Hepatocyte (in vitro differentiated cells): ENCODE data around the gene CTSC. TPM values are rescaled to one million over a fixed set of nuclear protein-coding genes. Genes with fewer than 3 reads are reported as not detected.

Experiments
- DNase-seq: peaks from one replicate; pipeline ENCODE4 v3.0.0-alpha.2; 2016; ENCODE audit warnings: low spot score
- H2AFZ ChIP-seq: fragments of 200-600 bp; sonication (generic); 2 replicates; pipeline ENCODE4 v1.6.0; 2016; ENCODE audit warnings: antibody characterized with exemption, mild to moderate bottlenecking
- H3K27ac ChIP-seq: fragments of 200-600 bp; sonication (generic); 2 replicates; pipeline ENCODE4 v1.5.1; 2016; ENCODE audit warnings: mild to moderate bottlenecking
- H3K27me3 ChIP-seq: fragments of 200-600 bp; sonication (generic); 2 replicates; pipeline ENCODE4 v1.6.1; 2016
- H3K36me3 ChIP-seq: fragments of 200-600 bp; sonication (generic); replicated peaks from 2 replicates; pipeline ENCODE4 v1.5.1; 2016; ENCODE audit warnings: low read depth; ENCODE audit not compliant: insufficient read depth
- H3K4me1 ChIP-seq: fragments of 200-600 bp; sonication (generic); 2 replicates; pipeline ENCODE4 v1.5.1; 2016; ENCODE audit warnings: mild to moderate bottlenecking, moderate library complexity; ENCODE audit not compliant: insufficient read depth
- H3K4me2 ChIP-seq: fragments of 200-600 bp; sonication (generic); 2 replicates; pipeline ENCODE4 v1.6.0; 2016
- H3K4me3 ChIP-seq: fragments of 200-600 bp; sonication (generic); 2 replicates; pipeline ENCODE4 v1.5.1; 2016; ENCODE audit warnings: mild to moderate bottlenecking
- H3K79me2 ChIP-seq: fragments of 200-600 bp; sonication (generic); 2 replicates; pipeline ENCODE4 v1.6.0; 2017; ENCODE audit warnings: mild to moderate bottlenecking
- H3K9me2 ChIP-seq: fragments of 200-600 bp; sonication (generic); replicated peaks from 2 replicates; pipeline ENCODE4 v1.6.0; 2017; ENCODE audit warnings: mild to moderate bottlenecking; ENCODE audit not compliant: insufficient read depth
- H3K9me3 ChIP-seq: fragments of 200-600 bp; sonication (generic); 2 replicates; pipeline ENCODE4 v1.5.1; 2016; ENCODE audit warnings: low read depth, mild to moderate bottlenecking
- H4K20me1 ChIP-seq: fragments of 200-600 bp; sonication (generic); 2 replicates; pipeline ENCODE4 v1.6.0; 2016; ENCODE audit warnings: mild to moderate bottlenecking; ENCODE audit not compliant: insufficient read depth, poor library complexity, severe bottlenecking
- EZH2 ChIP-seq: fragments of 200-600 bp; sonication (generic); IDR thresholded peaks from 2 replicates; pipeline ENCODE4 v1.6.1; 2016; ENCODE audit warnings: antibody characterized with exemption, mild to moderate bottlenecking, borderline replicate concordance
- EZH2phosphoT487 ChIP-seq: fragments of 200-600 bp; sonication (generic); IDR thresholded peaks from one replicate; pipeline ENCODE4 v1.6.1; 2018; ENCODE audit warnings: antibody characterized with exemption, mild to moderate bottlenecking, low read depth, moderate library complexity; ENCODE audit not compliant: unreplicated experiment, severe bottlenecking
- WGBS: methylation state at CpG from one replicate; pipeline ENCODE4 v1.1.6; 2016; ENCODE audit warnings: low lambda C conversion rate; ENCODE audit errors: missing lambda C conversion rate; 5-methylcytosine and 5-hydroxymethylcytosine counted together
- polyA plus RNA-seq: library from polyadenylated mRNA; unstranded; fragments of >200 nt; fragmentation: Nextera tagmentation; extraction: Ambion mirVana; gene quantifications from 2 replicates; pipeline ENCODE4 v1.2.1, GENCODE V29; 2016
- total RNA-seq: library from RNA; depleted of rRNA; stranded (reverse); fragments of >200 nt; gene quantifications from 2 replicates; pipeline ENCODE4 v1.2.3, GENCODE V29; 2014
- TF ChIP-seq, protein P1 (sequence below): fragments of 200-600 bp; sonication (generic); IDR thresholded peaks from 2 replicates; pipeline ENCODE4 v1.5.1; 2016; ENCODE audit warnings: antibody characterized with exemption, mild to moderate bottlenecking; ENCODE audit not compliant: poor library complexity

Gene CTSC
- total and polyA plus RNA-seq, 2 experiments from 2014 or later = 178 to 187 TPM

DNA sequence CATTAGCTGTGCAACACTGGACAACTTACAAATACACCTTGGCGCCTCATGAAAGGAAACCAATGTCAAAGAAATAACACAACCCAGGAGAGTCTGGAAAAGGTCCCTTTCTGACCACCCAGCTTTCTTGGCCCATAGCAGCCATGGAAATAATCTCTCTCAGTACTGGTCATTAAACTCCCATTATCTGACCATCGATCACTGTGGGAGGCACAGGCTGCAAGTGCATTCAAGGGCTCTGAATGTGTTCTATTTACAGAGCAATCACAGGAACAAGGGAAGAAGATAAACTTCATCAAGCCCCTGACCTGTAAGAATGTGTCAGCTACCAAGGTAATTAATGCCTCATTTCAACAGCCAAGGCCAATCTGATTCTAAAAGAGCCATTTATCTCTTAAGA, 40.1 kb downstream of the CTSC start:
- H3K9me2 ChIP-seq = no peaks in the 10 kb centered on the region
- WGBS = 49% methylated on average over 2 of the region's 2 CpGs
- no peaks in the 10 kb centered on the region for H3K79me2 ChIP-seq
- H2AFZ ChIP-seq = no peak overlapping the region
- H3K27me3 ChIP-seq = no peaks in the 10 kb centered on the region
- no peak overlapping the region for H3K27ac ChIP-seq
- peaks cover 21% of the 10 kb centered on the region for H3K4me1 ChIP-seq
- TF ChIP-seq EZH2 (no peak), EZH2phosphoT487 (no peak)
- TF ChIP-seq, protein P1, sequence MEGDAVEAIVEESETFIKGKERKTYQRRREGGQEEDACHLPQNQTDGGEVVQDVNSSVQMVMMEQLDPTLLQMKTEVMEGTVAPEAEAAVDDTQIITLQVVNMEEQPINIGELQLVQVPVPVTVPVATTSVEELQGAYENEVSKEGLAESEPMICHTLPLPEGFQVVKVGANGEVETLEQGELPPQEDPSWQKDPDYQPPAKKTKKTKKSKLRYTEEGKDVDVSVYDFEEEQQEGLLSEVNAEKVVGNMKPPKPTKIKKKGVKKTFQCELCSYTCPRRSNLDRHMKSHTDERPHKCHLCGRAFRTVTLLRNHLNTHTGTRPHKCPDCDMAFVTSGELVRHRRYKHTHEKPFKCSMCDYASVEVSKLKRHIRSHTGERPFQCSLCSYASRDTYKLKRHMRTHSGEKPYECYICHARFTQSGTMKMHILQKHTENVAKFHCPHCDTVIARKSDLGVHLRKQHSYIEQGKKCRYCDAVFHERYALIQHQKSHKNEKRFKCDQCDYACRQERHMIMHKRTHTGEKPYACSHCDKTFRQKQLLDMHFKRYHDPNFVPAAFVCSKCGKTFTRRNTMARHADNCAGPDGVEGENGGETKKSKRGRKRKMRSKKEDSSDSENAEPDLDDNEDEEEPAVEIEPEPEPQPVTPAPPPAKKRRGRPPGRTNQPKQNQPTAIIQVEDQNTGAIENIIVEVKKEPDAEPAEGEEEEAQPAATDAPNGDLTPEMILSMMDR = no peak
- H3K9me3 ChIP-seq = no peaks in the 10 kb centered on the region
- peak overlapping the region; percentile 17 for H3K4me2 ChIP-seq
- DNase-seq = no peak
- no peak overlapping the region for H3K4me3 ChIP-seq
- H4K20me1 ChIP-seq = no peaks in the 10 kb centered on the region
- no peaks in the 10 kb centered on the region for H3K36me3 ChIP-seq

DNA sequence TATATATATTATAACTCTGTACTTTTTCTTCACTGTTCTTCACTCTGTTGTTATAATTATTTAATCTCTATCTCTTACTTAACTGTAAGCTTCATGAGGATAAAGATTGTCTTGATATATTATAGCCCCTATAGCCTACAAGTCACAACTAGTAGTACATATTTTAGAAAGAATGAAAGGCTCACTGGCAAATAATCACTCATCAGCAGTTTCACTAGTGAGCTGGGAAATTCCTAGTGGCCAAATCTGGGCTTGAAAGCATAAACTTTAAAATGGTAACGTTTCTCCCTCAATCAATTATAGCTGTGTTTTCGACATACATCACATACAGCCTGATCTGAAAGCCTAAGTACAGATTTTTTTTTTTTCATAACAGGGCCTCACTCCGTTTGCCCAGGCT, 42.5 kb downstream of the CTSC start:
- Histone ChIP-seq H2AFZ (no peak overlapping the region), H3K27me3 (no peaks in the 10 kb centered on the region), H3K9me2 (no peaks in the 10 kb centered on the region), H3K27ac (no peak overlapping the region), H3K36me3 (no peaks in the 10 kb centered on the region), H3K9me3 (no peaks in the 10 kb centered on the region), H4K20me1 (no peaks in the 10 kb centered on the region), H3K4me1 (peaks cover 26% of the 10 kb centered on the region), H3K79me2 (no peaks in the 10 kb centered on the region), H3K4me2 (no peak overlapping the region), H3K4me3 (no peak overlapping the region)
- no peak for DNase-seq
- TF ChIP-seq, protein P1 = no peak
- TF ChIP-seq EZH2 (no peak), EZH2phosphoT487 (no peak)
- WGBS = 92% methylated on average over 3 of the region's 3 CpGs

DNA sequence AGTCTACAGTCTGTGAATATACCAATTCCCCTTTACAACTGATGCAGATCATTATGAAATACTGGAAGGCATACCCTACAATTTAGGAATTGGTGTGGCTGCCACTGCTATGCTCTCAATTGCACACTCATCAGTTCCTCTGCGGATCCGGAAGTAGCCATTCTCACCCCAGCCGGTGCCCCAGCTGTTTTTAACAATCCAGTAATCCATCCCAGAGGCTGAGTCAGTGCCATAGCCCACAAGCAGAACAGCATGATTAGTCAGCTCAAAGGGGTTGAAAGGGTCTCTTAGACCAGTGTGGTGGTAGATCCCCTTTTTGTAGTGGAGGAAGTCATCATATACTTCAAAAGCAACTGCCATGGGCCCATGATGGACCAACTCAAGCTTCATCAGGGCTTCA, 43.6 kb downstream of the CTSC start:
- no peaks in the 10 kb centered on the region for H3K9me3 ChIP-seq
- no peak overlapping the region for H3K4me2 ChIP-seq
- TF ChIP-seq, protein P1 = no peak
- no peak for TF ChIP-seq EZH2
- TF ChIP-seq EZH2phosphoT487 = no peak
- no peaks in the 10 kb centered on the region for H3K9me2 ChIP-seq
- WGBS = 88% methylated on average over 3 of the region's 3 CpGs
- no peak overlapping the region for H3K27ac ChIP-seq
- no peaks in the 10 kb centered on the region for H3K27me3 ChIP-seq
- H3K4me1 ChIP-seq = peaks cover 26% of the 10 kb centered on the region
- no peaks in the 10 kb centered on the region for H3K36me3 ChIP-seq
- H3K79me2 ChIP-seq = no peaks in the 10 kb centered on the region
- no peak overlapping the region for H3K4me3 ChIP-seq
- DNase-seq = no peak
- no peaks in the 10 kb centered on the region for H4K20me1 ChIP-seq
- H2AFZ ChIP-seq = no peak overlapping the region
